Measurements from ENCODE around the gene MAML3.

Gene MAML3

GRCh38 chr4:140123666-140124377, 30.2 kb downstream of the MAML3 start:
- no peak for DNase-seq

- no peak for DNase-seq
Observed at GRCh38 chr4:140122891-140123290, 31.1 kb downstream of the MAML3 start.

GRCh38 chr4:140121646-140122045, 32.3 kb downstream of the MAML3 start:
- DNase-seq = no peak

GRCh38 chr4:140118931-140119640, 34.9 kb downstream of the MAML3 start:
- DNase-seq = no peak

- no peak for DNase-seq
Observed at GRCh38 chr4:140117947-140118346, 36.0 kb downstream of the MAML3 start.

GRCh38 chr4:140116442-140117104, 37.4 kb downstream of the MAML3 start:
- DNase-seq = no peak

- no peak for DNase-seq
Observed at GRCh38 chr4:140115140-140115539, 38.8 kb downstream of the MAML3 start.

- DNase-seq = no peak
Observed at GRCh38 chr4:140113653-140114052, 40.3 kb downstream of the MAML3 start.

GRCh38 chr4:140112576-140112975, 41.4 kb downstream of the MAML3 start:
- no peak for DNase-seq

GRCh38 chr4:140111256-140111655, 42.7 kb downstream of the MAML3 start:
- no peak for DNase-seq

- no peak for DNase-seq
Observed at GRCh38 chr4:140110542-140111215, 43.3 kb downstream of the MAML3 start.

GRCh38 chr4:140109737-140110136, 44.2 kb downstream of the MAML3 start:
- no peak for DNase-seq

- DNase-seq = no peak
Observed at GRCh38 chr4:140109292-140109691, 44.7 kb downstream of the MAML3 start.

- no peak for DNase-seq
Observed at GRCh38 chr4:140108713-140109230, 45.2 kb downstream of the MAML3 start.

- DNase-seq = no peak
Observed at GRCh38 chr4:140108243-140108642, 45.7 kb downstream of the MAML3 start.

- no peak for DNase-seq
Observed at GRCh38 chr4:140106289-140106844, 47.6 kb downstream of the MAML3 start.

GRCh38 chr4:140105436-140105835, 48.5 kb downstream of the MAML3 start:
- DNase-seq = no peak

GRCh38 chr4:140103676-140104075, 50.3 kb downstream of the MAML3 start:
- DNase-seq = no peak

- no peak for DNase-seq
Observed at GRCh38 chr4:140102421-140102820, 51.6 kb downstream of the MAML3 start.

GRCh38 chr4:140100771-140101170, 53.2 kb downstream of the MAML3 start:
- DNase-seq = no peak

GRCh38 chr4:140099983-140100382, 54.0 kb downstream of the MAML3 start:
- no peak for DNase-seq

GRCh38 chr4:140098455-140099160, 55.4 kb downstream of the MAML3 start:
- no peak for DNase-seq

All from NCI-H1048 (cell line).